NCI-H128 (cell line): ENCODE data around the gene NOX1.

Source experiments
- DNase-seq: peaks from one replicate; lab custom pipeline; 2025; ENCODE audit not compliant: unreplicated experiment; lab: John Stamatoyannopoulos, UW

NOX1 gene

DNA sequence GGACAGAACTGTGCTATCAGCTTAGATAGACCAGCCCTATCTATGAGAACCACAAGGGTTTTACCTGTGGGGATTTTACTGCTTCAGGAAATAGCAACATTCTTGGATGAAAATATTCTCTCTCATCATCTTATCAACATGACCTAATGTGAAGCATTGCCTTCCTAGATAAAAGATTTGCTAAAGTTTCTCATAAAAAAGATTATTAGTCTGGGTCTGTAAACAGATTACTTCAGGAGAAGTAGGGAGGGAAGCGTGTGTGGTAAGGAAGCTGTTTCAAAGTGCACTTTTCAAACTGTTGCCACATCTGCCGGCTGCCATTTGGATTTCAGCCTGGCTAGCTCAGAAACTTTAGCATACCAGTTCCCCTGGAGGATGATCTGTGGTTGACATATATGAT, at the start of gene NOX1:
NOX1 (minus strand) TSS at position 35 of the 400 bp plus-strand sequence. CDS start 220 bp downstream, outside the sequence.
- DNase-seq: no peak

DNA sequence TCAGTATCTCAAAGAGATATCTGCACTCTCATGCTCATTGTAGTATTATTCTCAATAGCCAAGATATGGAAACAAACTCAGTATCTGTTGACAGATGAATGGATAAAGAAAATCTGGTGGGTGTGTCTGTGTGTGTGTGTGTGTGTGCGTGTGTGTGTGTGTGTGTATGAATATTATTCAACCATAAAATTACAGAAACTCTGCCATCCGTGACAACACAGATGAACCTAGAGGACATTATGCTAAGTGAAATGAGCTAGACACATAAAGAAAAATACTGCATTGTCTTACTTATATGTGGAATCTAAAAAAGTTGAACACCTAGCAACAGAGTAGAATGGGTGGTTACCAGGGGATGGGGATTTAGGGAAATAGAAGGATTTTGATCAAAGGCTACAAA, 41.4 kb upstream of the NOX1 start:
- no peak for DNase-seq

DNA sequence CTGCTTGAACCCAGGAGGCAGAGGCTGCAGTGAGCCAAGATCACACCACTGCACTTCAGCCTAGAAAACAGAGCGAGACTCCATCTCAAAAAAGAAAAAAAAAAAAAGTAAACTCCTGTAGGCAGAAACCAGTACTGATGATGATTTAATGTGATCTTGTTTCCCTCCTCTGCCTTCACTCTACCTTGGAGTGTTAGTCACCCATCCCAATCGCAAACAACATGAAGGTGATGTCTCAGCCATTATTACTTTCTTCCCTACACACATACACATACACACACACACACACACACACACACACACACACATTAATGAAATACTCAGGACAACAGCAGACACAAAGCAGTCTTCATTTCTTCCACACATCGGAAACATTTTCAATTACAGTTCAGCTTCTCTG, 39.0 kb upstream of the NOX1 start:
- DNase-seq: no peak

DNA sequence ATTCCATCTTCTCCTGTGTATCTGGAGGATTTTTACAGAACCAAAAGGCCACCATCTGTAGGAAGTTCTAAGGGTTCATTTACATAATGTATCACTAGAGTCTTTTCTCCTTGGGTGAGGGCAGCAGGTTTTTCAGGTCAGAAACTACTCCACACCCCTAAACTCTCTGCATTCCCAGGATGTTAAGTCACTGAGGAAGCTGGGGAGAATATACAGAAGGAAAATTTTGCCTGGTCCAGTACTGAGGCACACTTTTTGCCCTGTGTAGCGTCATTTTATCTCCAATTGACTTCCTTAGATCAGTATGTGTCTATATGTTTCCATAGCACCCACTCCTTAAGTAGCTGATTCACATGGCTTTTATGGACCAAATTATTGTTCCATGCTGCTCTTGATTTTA, 37.6 kb upstream of the NOX1 start:
- no peak for DNase-seq

DNA sequence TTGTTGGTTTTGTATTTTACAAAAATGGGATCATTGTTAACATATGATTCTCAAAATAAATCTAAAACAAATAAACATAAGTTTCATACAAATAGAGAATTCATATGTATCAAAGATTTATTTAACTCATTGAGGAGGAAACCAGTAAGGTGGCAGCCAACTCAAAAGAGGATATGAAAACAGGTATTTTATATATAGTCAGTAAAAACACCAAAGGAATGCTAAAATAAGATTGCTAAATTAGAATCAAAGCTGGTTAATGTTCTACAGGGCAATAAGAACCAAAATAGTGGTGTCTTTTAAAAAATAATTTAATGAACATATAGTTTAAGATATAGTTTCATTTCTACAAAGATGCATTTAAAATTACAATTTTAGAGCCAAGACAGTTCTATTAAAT, 31.5 kb upstream of the NOX1 start:
- DNase-seq: no peak

DNA sequence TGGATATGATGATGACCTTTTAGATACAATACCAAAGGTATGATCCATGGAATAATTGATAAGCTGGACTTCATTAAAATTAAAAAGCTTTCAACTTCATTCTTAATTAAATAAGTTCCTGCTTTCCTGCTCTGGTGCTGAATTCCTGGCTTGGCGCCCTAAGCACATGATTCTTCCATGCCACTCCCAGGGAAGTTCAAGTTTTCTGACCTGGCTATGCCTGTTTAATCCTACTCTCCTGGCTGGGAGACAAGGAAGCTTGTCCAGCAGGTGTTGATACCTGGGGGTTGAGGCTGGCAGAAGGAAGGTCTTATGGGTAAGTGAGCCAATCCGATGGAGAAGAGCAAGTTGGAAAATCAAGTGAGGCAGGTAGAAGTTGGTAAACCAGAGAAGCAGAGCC, 30.3 kb upstream of the NOX1 start:
- no peak for DNase-seq

DNA sequence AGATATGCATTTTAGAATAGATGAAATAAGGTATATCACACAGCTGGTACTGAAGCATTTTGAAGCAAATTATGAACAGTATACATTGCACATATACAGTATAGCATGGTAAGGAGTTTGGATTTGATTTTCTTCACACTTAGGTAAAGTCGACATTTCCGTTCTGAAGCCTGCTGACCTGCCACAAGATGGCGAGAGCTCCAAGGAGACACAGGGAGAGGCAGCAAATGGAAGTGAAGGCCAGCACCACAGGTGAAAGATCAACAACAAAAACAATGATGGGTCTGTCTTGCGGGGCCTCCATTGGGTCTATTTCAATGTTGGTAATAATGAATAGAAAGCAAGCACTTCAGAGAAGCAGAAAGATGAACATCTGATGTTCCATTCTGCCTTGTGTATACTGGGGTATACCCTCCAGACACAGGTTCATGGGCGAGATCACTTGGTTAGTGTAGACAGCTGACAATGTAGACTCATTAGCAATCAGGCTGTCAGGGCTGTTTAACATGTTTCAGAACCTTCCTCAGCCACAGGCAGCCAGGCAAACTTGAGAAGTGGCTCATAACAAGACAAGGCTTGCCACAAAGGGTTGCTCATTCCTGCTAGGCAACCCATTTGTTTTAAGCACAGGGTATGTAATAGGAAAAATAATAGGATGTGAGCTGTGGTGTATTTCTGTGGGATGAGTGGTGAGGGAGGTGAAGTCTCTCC, 21.4 kb upstream of the NOX1 start:
- no peak for DNase-seq

DNA sequence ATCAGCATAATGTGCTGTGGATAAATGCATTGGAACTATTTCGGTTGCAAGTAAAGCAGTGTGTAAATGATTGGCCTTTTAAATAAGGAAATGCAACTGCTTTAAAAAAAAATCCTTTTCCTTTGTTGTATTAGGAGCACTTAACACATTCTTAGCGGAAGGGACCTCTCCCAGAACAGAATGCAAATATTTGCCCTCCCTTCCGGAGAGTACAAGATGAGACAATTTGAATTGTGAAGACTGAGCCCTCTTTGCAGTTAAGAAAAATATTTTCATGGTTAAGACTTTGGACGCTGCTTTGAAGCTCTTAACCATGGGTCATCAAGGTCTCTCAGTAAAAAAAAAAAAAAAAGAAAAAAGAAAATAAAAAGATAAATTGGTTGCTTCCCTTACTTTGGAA, 9.5 kb upstream of the NOX1 start:
- no peak for DNase-seq

DNA sequence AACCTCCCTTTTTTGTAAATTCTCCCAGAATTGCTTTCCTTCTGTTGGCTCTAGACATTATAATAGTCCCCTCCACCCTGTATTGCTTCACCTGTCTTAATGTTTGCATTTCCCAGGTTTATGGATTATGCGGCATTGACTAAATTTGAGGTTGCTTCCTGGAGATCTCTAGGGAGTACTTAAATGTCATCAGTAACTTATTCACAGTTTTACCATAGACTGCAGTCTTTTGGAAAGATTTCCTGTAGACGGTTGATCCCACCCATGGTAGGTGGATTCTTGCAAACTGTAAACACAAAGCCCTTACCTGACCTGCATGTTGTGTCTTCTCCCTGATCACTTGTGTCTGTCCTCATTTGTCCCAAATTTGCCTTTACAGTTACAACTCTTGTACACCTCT, 6.2 kb upstream of the NOX1 start:
- no peak for DNase-seq

DNA sequence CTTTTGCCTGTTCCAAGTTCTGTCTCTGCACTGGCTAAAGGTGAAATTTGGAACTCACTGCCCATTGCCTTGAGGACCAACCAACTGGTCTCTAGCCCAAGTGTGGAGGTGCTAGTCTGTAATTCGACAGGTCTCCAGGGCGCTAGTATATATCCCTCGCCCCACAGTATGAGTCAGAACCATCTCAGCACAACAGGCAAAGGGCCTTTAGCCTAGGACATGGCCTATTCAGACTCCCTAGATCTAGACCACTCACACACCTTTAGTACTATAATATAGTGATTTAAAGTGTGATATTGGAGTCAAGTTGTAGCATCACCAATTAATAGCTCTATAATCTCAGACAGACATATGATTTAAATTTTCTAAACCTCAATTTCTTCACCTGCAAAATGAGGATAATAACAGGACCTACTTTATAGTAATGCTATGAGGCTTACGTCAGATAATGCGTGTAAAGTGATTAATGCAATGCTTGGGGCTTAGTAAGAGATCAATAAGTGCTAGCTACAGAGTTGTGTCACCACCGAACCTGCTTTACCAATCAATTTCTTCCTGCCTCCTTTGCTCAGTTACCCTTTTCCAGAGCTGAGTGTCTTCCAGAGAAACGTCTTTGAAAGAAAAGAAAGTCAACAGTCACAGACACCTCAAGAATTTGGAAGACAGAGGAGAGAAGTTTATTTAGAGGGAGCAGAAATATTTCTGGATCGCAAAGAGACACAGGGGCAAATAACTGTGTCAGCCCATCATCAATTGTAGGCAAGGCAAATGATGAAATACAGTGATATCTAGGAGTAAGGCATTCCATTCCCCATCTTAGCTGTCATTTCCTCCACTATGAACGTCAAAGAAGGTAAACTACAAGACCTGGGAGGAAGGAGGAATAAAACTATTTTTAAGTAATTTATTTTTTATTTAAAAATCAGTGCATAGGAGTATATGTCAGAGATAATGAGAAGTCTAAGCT, 2.3 kb downstream of the NOX1 start:
- DNase-seq: no peak

DNA sequence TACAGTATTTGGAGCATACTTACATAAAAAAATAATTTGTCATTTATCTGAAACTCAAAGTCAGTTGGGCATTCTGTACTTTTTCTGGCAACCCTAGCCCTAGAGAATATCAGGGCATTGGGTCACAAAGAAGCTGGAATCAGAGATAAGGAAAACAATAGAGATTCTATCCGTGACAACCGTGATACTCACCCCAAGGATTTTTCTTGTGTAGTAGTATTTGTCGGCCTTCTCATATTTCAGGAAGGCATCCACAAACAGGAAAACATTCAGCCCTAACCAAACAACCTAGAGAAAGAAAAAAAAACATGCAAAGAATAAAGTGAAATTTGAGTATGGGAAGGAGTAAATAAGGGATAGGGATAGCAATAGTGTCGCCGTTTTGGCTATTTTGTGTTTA, 3.6 kb downstream of the NOX1 start:
- DNase-seq: no peak

DNA sequence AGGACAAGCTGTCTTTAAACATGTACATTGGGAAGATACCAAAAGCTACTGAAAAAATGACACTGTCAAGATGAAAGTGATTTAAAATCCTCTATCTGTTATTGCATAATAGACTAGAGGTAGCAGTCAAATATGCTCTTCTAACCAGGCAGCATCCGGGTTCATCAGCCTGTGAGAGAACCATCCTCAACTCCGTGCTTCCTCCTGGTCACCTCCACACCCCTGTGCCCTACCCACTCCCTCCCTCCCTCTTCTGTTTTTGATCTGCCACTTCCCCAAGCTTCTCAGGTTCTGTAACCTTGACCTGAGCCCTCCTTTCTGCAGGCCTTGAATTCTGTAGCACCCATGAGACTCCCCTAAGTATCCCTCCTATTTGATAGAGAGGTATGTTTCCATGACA, 5.9 kb downstream of the NOX1 start:
- no peak for DNase-seq

DNA sequence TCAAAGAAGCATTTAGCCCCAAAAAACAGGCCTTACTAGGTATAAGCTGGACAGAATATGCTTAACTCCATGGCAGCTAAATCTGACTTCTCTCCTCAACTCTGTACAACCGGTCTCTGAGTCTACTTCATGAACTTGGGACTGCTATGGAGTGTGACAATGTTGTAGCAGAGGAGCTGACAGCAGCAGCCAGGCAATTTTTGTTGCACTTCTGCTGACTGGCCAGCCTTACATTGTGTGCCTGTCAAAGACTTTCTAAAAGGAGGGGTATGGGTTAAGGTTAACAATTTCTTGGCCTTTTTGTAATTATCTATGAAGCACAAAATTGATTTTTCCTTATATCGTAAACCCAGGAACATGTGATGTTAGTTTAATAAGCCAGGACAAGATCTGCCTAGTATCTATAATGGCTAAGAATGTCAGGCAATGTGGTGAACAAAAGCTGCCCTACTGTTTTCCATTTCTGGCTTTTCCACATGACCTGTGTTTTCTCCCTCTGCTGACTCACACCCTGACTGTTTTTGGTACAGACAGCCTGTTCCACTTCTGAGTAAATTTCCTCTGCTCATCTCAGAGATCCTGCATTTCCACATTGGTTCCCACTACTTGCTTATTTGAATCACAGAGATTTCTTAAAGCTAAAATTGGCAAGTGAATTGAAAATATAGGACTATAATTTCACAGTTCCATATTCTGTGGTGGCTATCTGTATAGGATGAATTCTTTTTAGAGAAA, 9.3 kb downstream of the NOX1 start:
- no peak for DNase-seq

DNA sequence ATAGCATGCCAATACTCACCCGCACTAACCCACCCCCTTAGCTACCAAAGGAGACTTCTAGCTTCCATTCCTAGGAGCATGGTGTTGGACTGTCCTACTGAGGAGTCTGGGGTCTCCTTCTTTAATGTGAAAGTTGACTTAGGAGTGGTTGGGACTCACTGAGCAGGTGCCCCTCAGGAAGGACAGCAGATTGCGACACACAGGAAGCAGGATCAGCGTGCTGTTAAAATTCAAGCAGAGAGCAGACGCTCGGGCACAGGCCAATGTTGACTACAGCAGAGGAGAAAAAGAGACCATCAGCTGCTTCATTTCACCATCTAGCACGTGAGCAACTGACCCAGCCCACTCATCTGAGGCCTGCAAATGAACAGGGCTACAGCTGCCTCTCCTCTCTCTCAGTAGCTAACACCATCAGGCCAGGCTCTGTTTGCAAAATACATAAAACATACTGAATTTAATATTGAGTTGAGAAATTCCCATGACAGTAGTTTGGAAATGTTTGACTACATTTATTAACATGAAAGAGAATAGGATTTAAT, 10.8 kb downstream of the NOX1 start:
- no peak for DNase-seq

DNA sequence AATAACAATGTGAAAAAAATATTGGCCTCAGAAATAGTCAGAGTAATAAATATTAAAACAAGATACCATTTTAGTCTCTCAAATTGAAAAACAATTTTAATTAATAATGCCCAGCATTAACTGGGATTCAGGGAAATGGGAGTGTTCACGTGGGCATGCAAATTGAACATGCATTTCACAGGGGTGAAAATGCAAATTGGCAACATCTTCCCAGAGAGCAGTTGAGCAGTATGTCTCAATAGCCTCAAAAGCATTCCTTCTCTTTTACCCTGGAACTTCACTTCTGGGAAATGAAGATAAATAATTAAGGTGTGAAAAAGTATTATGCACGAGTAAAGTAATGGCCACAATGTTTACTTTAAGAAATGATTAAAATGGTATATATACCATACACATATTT, 21.3 kb downstream of the NOX1 start:
- DNase-seq: no peak

DNA sequence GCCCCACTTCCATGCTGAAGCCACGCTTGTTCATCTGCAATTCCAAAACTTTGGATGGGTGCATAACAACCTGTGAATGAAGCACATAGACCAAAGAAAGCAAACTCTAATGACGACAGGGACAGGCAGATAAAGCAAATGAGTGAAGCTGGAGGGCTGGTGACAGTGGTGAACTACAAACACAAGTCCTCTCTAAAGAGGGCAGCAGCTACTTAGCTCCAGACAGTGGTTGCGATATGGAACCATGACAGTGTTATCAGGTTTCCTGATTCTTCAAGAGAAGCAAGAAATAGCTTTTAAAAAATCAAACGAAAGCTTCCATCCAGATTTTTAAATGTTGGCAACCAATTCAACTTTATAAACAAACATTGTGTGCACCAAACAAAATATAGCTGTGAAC, 23.8 kb downstream of the NOX1 start:
- no peak for DNase-seq

DNA sequence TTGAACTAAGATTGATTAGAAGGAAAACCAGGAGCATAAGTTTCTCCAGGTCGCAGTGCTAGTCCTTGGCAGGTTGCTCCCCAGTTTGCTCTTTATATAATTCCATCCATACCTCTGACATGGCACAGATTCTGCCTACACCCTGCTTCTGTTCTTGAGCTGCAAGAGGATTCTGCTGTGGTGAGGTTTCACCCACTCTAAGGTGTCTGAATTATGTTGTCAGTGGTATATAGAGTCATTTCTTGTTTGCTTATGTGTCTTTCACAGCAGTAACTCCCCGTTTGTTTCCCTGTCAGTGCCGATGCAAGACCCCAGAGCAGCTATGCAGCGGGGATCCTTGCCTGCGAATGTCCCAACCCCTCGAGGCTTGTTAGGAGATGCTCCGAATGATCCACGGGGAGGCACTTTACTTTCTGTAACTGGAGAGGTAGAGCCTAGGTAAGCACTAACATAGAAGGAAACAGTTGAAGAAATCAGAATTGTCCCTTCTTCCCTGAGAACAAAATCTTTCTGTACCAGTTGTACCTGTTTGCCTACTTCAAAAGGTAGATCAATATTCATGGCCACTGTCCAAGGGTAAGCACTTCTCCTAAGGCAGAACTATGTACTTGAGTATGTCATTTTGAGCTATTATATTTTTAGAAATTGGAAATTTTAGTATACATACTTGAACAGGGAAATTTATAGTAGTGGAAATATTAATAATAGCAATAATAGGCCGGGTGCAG, 42.8 kb downstream of the NOX1 start:
- no peak for DNase-seq

DNA sequence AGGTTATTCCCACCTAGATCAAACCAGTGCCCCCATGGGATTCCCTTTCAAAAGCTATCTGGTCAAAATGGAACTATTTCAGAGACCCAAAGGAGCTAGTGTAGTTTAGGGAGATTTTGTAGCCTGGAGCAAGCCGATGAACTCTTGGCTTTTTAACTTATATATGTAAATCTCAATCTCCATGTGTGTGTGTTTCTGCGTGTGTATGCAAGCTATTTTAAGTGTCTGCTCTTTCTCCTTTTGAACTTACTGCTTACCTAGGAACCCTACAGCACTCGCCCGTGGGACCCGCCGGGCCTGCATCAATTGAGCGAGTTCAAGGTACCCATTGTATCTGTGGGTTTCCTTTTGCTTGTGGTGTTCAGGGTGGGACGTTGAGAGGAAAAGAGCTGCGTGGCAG, 43.6 kb downstream of the NOX1 start:
- no peak for DNase-seq

DNA sequence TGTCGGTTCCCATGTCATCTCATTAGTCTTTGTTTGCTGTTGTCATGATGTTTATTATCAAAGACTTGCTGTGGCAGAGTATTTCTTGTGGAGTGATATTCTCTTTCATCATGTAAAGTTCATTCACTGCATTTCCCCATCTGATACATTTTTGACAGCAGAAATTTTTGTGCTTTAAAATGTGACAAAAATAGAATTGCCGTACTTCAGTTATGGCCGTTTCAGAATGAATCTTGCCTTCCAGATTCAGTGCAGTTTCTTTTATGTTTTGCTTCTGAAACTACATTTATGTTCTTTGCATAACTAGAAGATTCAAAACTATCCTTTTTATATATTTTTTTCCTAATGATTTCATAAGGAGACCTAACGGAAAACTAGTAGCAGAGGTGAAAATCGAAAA, 44.0 kb downstream of the NOX1 start:
- DNase-seq: no peak

DNA sequence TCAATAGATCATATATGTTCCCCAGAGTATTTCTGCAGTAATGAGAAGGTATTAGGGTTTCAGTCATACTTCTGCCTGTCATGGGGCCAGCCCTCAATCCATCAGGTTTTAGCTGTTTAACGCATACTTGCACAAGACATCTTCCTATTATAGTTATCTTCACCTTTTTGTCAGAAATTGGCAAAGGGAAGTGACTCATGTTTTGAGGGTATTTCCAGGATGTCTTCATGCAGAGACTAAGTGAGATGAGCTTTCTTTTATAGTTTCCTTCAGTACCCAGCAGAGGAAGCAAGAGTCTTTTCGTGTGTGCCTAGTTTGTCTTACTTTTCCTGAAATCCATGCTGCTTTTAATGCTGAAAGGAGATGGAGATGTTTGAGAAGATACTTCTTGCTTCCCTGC, 44.4 kb downstream of the NOX1 start:
- no peak for DNase-seq
